ENCODE measurements around the gene FGF14.
"Not testable (repeated sequence)": the region's sequence is repeated elsewhere in the genome, so short reads cannot be mapped to it uniquely, and the experiment has no call there.

The FGF14 gene

GRCh38 chr13:102040812-102041211 lies 361.0 kb downstream of the FGF14 start:
- DNase-seq (ENCODE audit: low read depth) = no peak

GRCh38 chr13:102039264-102039663 lies 362.6 kb downstream of the FGF14 start:
- no peak for DNase-seq (ENCODE audit: low read depth)

GRCh38 chr13:102038787-102039186 lies 363.1 kb downstream of the FGF14 start:
- DNase-seq (ENCODE audit: low read depth) = no peak

GRCh38 chr13:102035969-102036368 lies 365.9 kb downstream of the FGF14 start:
- DNase-seq (ENCODE audit: low read depth) = no peak

GRCh38 chr13:102033857-102034331 lies 368.0 kb downstream of the FGF14 start:
- no peak for DNase-seq (ENCODE audit: low read depth)

- DNase-seq (ENCODE audit: low read depth) = no peak
These were observed 368.5 kb downstream of the FGF14 start for GRCh38 chr13:102033386-102033785.

- DNase-seq (ENCODE audit: low read depth) = no peak
These were observed 373.0 kb downstream of the FGF14 start for GRCh38 chr13:102028868-102029267.

- no peak for DNase-seq (ENCODE audit: low read depth)
These were observed 373.6 kb downstream of the FGF14 start for GRCh38 chr13:102028206-102028605.

- DNase-seq (ENCODE audit: low read depth) = no peak
These were observed 380.1 kb downstream of the FGF14 start for GRCh38 chr13:102021777-102022176.

GRCh38 chr13:102020611-102021216 lies 381.1 kb downstream of the FGF14 start:
- no peak for DNase-seq (ENCODE audit: low read depth)

- no peak for DNase-seq (ENCODE audit: low read depth)
These were observed 383.1 kb downstream of the FGF14 start for GRCh38 chr13:102018716-102019115.

GRCh38 chr13:102017248-102017647 lies 384.6 kb downstream of the FGF14 start:
- no peak for DNase-seq (ENCODE audit: low read depth)

- DNase-seq (ENCODE audit: low read depth) = no peak
These were observed 389.3 kb downstream of the FGF14 start for GRCh38 chr13:102012299-102013293.

GRCh38 chr13:102011455-102011854 lies 390.4 kb downstream of the FGF14 start:
- not testable (repeated sequence) for DNase-seq (ENCODE audit: low read depth)

GRCh38 chr13:102003848-102004570 lies 397.8 kb downstream of the FGF14 start:
- no peak for DNase-seq (ENCODE audit: low read depth)

- no peak for DNase-seq (ENCODE audit: low read depth)
These were observed 399.6 kb downstream of the FGF14 start for GRCh38 chr13:102002287-102002686.

- DNase-seq (ENCODE audit: low read depth) = no peak
These were observed 401.1 kb downstream of the FGF14 start for GRCh38 chr13:102000764-102001163.

GRCh38 chr13:101998129-101998528 lies 403.7 kb downstream of the FGF14 start:
- DNase-seq (ENCODE audit: low read depth) = no peak

- no peak for DNase-seq (ENCODE audit: low read depth)
These were observed 404.9 kb downstream of the FGF14 start for GRCh38 chr13:101996954-101997353.

GRCh38 chr13:101989798-101990350 lies 412.0 kb downstream of the FGF14 start:
- DNase-seq (ENCODE audit: low read depth) = no peak

GRCh38 chr13:101988140-101988539 lies 413.7 kb downstream of the FGF14 start:
- DNase-seq (ENCODE audit: low read depth) = no peak

- DNase-seq (ENCODE audit: low read depth) = no peak
These were observed 415.5 kb downstream of the FGF14 start for GRCh38 chr13:101986316-101986715.
